ENCODE measurements around the gene TNFAIP2. TPM values are rescaled to one million over a fixed set of nuclear protein-coding genes. Genes with fewer than 3 reads are reported as not detected.

TNFAIP2 gene
- total and polyA plus RNA-seq, 9 of the 15 experiments (the other 6 are each of a cell fraction or from before 2014, with no cell fraction given): 22.6 to 68.6 (median 44.6) TPM

DNA sequence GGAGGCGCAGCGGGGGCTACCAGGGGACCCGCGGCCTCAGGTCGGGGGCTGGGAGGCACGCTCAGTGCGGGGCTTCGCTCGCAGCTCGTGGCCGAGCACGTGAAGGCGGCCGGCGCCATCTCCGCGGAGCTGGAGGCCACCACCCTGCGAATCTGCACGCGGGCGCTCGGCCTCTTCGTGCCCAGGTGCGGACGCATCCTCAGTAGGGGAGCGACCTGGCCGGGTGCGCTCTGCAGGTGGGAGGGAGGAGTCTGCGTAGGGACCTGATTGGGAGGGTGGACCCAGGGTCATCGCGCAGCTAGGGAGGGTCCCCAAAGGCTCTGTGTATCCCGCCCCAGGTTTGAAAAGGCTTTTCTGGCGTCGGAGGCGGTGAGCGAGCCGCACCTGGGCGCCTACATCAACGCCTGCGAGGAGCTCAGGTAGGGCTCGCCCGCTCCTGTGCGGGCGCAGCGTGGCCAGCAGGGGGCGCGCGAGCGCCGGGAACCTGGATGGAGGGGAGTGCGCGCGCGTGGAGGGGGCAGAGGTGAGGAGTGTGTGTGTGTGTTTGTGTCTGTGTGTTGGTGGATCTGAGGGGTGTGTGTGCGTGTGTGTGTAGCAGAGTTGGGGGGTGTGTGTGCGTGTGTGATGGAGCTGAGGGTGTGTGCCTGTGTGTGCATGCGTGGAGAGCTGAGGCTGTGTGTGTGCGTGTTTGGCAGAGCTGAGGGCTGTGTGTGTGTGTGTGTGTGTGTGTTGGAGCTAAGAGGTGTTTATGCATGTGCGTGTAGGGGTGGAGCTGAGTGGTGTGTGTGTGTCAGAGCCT is 18.4 kb upstream of the TNFAIP2 start (continued):
- TF ChIP-seq MIER1 (IDR thresholded peaks at IDR 0.05; ENCODE audit: low read depth) (peak; percentile 39; the same call in 1 of the 2 replicates), BCOR (IDR thresholded peaks at IDR 0.05) (peak; percentile 67; the same call in 1 of the 2 replicates), MCM3 (IDR thresholded peaks at IDR 0.05) (peak; percentile 91), POLR2G (IDR thresholded peaks at IDR 0.05; ENCODE audit: low read depth, low read length) (peak; percentile 63), BRD9 (IDR thresholded peaks at IDR 0.05; ENCODE audit: low read depth, partially characterized antibody) (peak; percentile 46), NRF1 (conservative IDR thresholded peaks at IDR 0.05 in 1 of 2, IDR thresholded peaks at IDR 0.05 in 1 of 2) (peak; percentile 26 to 52; a peak in 2 of 4 replicates), TBL1XR1 (IDR thresholded peaks at IDR 0.05; ENCODE audit: low read length in 2 of 2) (no peak), NFIC (IDR thresholded peaks at IDR 0.05) (peak; percentile 69), HLTF (IDR thresholded peaks at IDR 0.05) (peak; percentile 98), CHD2 (IDR thresholded peaks at IDR 0.05; ENCODE audit: low read depth, low read length) (0 out of 2 replicates have a peak, but pooled peaks have one; percentile 11), PCBP2 (IDR thresholded peaks at IDR 0.05; ENCODE audit: low read depth, low read length, poor library complexity, severe bottlenecking) (no peak), RAD21 (CRISPR knock-in tag; conservative IDR thresholded peaks at IDR 0.05 in 1 of 2, IDR thresholded peaks at IDR 0.05 in 1 of 2) (peak; percentile 89 to 95), DIDO1 (tag; IDR thresholded peaks at IDR 0.05; ENCODE audit: low read depth) (peak; percentile 44; the same call in 1 of the 2 replicates)
- TF ChIP-seq, protein P1, sequence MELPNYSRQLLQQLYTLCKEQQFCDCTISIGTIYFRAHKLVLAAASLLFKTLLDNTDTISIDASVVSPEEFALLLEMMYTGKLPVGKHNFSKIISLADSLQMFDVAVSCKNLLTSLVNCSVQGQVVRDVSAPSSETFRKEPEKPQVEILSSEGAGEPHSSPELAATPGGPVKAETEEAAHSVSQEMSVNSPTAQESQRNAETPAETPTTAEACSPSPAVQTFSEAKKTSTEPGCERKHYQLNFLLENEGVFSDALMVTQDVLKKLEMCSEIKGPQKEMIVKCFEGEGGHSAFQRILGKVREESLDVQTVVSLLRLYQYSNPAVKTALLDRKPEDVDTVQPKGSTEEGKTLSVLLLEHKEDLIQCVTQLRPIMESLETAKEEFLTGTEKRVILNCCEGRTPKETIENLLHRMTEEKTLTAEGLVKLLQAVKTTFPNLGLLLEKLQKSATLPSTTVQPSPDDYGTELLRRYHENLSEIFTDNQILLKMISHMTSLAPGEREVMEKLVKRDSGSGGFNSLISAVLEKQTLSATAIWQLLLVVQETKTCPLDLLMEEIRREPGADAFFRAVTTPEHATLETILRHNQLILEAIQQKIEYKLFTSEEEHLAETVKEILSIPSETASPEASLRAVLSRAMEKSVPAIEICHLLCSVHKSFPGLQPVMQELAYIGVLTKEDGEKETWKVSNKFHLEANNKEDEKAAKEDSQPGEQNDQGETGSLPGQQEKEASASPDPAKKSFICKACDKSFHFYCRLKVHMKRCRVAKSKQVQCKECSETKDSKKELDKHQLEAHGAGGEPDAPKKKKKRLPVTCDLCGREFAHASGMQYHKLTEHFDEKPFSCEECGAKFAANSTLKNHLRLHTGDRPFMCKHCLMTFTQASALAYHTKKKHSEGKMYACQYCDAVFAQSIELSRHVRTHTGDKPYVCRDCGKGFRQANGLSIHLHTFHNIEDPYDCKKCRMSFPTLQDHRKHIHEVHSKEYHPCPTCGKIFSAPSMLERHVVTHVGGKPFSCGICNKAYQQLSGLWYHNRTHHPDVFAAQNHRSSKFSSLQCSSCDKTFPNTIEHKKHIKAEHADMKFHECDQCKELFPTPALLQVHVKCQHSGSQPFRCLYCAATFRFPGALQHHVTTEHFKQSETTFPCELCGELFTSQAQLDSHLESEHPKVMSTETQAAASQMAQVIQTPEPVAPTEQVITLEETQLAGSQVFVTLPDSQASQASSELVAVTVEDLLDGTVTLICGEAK (IDR thresholded peaks at IDR 0.05): 0 out of 2 replicates have a peak, but pooled peaks have one; percentile 25
- TF ChIP-seq, protein P1 (CRISPR knock-in tag; IDR thresholded peaks at IDR 0.05): no peak
- TF ChIP-seq, protein P2, sequence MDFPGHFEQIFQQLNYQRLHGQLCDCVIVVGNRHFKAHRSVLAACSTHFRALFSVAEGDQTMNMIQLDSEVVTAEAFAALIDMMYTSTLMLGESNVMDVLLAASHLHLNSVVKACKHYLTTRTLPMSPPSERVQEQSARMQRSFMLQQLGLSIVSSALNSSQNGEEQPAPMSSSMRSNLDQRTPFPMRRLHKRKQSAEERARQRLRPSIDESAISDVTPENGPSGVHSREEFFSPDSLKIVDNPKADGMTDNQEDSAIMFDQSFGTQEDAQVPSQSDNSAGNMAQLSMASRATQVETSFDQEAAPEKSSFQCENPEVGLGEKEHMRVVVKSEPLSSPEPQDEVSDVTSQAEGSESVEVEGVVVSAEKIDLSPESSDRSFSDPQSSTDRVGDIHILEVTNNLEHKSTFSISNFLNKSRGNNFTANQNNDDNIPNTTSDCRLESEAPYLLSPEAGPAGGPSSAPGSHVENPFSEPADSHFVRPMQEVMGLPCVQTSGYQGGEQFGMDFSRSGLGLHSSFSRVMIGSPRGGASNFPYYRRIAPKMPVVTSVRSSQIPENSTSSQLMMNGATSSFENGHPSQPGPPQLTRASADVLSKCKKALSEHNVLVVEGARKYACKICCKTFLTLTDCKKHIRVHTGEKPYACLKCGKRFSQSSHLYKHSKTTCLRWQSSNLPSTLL (IDR thresholded peaks at IDR 0.05): peak; percentile 63; the same call in 1 of the 2 replicates

Measured in K562 (cell line).